ENCODE data around the gene TNNC1.

Gene TNNC1

DNA sequence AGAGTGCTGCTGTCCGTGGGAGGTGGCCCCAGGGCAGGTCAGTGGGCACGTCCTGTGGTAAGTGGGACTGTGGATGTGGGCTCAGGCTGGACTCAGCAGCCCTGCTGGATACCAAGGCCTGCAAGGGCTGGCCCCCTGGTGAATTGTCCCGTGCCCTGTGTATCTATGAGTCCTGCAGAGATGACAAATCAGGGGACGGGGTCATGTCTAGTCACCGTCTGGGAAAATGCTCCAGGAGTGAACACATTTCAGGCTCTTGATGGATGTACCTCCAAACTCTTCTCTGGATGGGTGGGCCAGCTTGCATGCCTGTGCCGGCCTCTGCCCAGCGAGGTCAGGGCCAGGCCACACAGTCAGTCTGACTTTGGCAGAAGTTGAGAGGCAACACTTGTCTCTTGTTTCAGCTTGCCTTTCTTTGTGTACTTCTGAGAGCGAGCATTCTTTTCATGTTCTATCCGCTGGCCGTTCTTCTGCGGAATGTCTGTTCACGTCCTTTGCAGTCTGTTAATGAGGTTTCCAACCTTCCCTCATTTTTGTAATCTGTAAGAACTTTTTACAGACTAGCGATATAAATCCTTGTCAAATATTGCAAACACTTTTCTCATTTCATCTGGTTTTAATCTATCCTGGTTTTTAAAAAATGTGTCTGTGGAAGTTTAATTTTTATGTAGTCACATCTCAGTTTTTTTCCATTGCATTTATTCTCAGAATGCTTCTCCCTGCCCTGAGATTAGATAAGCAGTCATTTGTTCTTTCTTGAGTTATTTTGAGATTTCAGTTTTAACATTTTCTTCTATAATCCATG is 29.9 kb upstream of the TNNC1 start:
- no peak for DNase-seq

DNA sequence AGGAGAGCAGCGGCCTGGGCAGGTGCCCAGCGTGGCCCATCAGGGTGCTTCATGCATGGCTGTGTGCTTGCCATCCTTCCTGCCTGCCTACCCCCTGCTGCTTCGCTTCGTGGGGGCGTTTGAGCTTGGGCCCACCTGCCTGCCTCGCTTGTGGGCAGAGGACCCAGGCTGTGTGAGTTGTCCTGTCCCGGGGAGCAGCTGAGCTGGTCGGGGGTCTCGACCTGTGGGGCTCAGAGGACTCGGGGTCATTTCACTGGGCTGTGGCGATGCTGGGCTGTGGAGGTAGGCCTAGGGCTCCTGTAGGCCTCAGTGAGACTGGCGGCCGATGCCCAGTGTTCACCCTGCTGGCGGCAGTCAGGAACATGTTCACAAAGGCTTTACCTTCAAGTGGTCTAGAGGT is 29.2 kb upstream of the TNNC1 start:
- no peak for DNase-seq

GRCh38 chr3:52481819-52482521 is 28.1 kb upstream of the TNNC1 start:
- peak; percentile 54 for DNase-seq

DNA sequence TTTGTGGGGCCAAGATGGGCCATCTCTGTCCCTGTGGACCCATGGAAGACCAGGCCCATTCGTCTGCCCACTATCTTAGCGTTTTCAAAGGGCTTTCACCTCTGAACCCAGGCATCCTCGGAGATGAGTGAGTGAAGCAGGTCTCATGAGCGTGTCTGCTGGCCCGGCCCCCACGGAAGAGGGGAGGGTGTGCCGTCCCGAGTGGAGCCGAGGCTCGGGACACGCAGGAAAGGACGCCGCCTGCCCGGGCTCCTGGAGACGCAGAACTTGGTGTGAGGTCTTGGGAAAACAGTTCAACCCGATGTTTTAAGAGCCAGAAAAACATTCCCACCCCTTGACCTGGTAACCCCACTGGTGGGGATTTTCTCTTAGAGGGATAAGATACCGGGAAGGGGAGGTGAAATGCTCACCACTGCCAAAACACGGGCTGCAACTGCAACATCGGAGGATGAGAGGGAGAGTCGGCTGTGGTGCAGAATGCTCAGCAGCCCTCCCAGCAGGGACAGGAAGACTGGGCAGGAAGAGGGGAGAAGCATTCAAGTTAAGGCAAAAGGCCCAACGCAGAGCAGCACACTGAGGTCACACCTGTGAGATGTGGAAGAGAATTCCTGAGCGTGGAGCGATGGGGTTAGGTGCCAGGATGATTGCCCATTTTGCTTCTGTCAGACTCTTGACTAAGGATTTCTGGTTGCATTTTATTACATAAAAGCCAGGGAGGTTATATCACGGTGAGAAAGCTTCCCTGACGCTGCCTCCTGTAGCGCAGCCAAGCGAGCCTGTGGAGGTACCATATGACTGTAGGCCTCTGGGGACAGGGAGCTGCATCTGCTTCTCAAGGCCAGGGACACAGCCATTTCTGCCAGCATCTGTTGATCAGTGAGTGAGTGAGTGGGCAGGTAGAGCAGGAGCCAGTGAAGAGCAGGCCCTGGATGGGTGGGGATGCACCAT is 27.2 kb upstream of the TNNC1 start:
- DNase-seq: no peak

DNA sequence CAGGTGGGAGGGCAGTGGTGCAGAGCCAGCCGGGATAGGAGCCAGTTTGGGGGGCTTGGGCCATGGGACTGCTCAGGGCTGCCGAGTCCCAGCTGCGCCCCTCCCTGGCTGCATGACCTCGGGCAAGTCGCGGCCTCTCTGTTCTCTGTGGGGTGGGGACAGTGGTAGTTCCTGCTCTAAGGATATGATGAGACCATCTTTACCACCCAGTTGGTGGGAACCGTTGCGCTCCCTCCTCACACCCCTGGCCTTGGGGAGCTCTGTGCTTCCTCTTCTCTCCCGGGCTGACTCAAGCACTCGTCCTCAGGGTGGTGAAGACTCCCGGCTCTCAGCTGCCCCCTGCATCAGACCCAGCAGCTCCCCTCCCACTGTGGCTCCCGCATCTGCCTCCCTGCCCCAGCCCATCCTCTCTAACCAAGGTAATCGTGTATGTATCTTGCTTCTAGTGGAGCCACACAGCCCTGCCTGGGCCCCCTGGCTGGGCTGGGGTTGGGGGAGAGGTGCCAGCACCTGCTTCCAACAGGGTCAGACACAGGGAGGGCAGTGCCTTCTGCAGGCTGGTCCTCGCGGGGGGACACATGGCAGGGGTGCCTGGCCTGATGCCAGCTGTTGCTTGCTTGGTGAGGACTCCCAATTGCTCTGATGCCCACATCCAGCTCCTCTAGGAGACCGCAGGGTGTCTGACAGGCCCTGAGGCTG is 26.2 kb upstream of the TNNC1 start:
- no peak for DNase-seq

GRCh38 chr3:52479037-52479876 is 25.4 kb upstream of the TNNC1 start:
- no peak for DNase-seq

DNA sequence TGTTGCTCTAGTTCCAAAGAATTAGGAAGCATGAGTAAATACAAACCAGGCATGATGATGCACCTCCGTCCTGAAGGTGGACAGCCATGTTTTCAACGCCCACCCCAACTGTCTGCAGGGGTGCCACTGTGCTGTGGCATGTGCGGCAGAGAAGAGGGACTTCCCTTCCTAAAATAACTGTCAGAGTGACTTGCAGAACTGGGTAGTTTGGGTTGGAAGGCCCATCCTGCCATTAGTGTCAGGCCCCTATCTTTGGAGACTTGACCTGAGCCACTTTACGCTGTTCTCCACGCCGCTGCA is 23.9 kb upstream of the TNNC1 start:
- DNase-seq: no peak

DNA sequence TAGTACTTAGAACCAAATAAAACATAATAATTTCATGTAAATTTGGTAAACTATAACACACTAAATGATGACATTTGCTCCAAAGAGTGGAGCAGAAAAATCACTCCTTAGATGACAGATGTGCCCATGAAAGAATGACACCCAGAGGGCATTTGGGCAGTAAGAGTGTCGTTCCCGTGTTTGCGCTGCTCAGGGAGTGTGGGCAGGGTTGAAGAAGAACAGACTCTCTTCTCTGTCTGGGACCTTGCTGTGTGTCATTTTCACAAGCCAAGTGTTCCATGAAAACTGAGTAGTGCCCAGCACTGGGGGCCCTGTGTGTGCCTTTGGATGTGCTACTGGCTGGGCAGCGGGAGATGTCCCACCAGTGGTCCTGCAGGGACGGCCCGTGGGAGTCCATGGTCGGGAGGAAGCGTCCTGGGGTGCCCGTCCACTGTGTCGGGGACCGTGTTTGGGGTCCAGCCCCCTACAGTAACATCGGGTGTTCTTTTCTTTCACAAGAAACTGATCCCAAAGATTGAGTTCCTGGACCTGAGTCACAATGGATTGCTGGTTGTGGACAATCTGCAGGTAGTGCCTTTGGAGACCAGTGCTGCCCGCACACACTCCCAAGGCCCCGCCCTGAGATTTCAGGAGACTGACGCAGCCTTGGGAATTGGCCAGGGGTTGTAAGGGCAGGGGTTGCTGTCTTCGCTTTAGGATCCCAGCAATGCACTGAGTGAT is 23.4 kb upstream of the TNNC1 start:
- no peak for DNase-seq

DNA sequence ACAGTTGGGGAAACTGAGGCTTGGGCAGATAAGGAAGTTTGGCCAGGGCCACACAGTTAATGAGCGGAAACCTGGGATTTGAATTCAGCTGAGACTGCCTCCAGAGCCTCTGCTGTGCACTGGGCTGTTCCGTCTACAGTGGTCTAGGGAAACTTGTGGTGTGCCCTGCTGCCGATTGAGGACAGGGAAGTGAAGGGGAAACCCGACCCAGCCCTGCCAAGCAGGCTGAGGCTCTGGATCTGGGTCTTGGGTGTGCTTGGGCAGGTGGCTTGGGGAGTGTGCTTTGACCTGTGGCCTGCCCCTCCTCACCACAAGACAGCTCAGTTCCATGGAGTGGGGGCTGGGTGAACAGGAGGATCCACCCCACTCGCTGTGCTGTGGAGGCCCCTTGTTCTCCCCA is 19.2 kb upstream of the TNNC1 start:
- no peak for DNase-seq

- no peak for DNase-seq
These were observed 18.6 kb upstream of the TNNC1 start for GRCh38 chr3:52472239-52473000.

GRCh38 chr3:52471371-52472238 is 17.8 kb upstream of the TNNC1 start:
- DNase-seq: peak; percentile 62

- DNase-seq: no peak
These were observed 17.1 kb upstream of the TNNC1 start for GRCh38 chr3:52470920-52471319.

DNA sequence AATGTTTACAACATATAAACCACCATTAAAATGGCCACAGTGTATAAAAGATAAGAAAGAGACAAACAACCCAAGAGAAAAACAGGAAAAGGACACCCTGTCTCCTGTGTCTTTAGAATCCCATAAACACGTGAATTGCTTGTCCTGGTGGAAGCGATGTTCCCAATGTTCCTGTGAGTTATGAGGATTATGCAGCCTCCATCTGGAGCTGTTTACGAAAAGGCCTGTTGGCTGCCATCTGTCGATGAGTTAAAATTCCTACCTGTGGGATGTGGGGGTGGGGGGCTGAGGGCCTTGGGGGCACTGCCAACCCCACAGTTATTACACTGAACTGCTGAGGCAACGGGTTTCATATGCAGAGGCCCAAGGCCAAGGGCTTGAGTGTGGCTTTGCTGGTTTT is 15.2 kb upstream of the TNNC1 start:
- DNase-seq: no peak

- DNase-seq: no peak
These were observed 14.5 kb upstream of the TNNC1 start for GRCh38 chr3:52468336-52468735.

DNA sequence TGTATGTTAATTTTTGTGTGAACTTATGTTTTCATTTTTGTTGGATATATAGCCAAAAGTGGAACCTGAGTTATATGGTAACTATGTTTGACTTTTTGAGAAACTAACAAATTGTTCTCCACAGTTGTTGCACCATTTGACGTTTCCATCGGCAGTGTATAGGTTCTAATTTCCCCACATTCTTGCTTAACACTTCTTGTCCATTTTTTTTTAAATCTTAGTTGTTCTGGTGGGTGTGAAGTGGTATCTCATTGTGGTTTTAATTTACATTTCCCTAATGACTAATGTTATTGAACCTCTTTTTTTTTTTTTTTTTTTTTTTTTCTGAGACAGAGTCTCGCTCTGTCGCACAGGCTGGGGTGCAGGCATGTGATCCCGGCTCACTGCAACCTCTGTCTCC is 9.6 kb upstream of the TNNC1 start:
- no peak for DNase-seq

DNA sequence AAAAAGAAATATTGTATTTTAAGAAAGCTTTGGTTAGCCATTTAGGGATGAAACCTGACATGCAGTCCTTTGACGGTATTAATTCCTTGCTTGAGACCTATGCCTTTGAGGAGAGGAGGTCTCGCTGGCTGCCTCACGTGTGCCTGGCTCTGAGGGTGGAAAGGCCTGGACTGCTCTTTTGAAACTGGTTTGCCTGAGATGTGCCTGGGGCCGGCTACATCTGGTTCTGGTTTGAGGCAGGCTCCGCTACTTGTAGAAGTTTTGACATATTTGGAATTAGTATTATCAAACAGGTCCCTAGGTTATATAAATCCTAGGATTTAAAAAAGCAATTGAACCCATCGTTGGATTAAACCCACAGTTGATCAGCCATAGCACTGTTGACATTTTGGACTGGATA is 8.0 kb upstream of the TNNC1 start:
- no peak for DNase-seq

DNA sequence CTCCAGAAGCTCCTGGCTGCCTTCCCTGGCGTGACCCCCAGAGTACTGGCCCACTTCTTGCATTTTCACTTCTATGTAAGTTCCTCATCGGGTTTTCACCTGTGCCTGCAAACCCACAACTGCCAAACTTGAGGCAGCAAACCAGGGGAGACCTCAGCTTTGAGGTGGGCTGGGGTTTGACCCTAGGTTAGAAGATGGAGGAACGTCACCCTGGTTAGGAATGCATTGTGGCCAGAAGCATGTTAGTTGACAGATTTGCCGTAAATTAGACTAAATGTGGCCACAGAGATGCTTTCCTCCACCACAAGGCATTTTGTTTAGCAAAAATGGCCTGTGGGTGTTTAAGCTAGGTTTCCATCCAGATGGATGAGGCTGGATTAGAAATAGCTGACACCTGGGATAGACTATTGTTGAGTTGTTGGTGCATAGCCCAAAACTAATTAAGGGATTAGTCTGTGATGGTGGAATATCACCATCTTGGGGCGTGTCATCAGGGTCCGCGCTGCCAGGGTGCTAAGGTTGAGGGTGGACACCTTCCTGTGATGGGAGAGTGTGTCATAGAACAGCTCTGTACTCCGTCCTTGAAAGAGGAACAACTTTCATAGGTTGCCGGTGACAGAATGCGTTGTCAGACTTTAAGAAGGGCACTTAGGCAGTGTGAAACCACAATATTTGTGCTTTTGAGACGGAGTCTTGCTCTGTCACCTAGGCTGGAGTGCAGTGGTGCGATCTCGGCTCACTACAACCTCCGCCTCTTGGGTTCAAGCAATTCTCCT is 5.1 kb upstream of the TNNC1 start:
- no peak for DNase-seq

- no peak for DNase-seq
These were observed 4.4 kb upstream of the TNNC1 start for GRCh38 chr3:52458031-52458760.

Data from stimulated activated CD8-positive, alpha-beta memory T cell treated with anti-CD3 and anti-CD28 coated beads, Interleukin-4, amount 100 ng/mL, for 48 hours (primary cell).